IMR-90 (cell line): ENCODE measurements around the gene BLVRB. TPM values are rescaled to one million over a fixed set of nuclear protein-coding genes. Genes with fewer than 3 reads are reported as not detected.

Experiments
- ATAC-seq: fragments of 200-7000 bp; cut with Tn5 transposase; 2 replicates; pipeline ENCODE4 v1.9.1; 2020; ENCODE audit warnings: low read depth, mild to moderate bottlenecking, moderate library complexity
- BruUV-seq: library from RNA; stranded (reverse); fragments of 400-500 nt; replicated peaks from 2 replicates; lab custom pipeline; 2021; lab: Mats Ljungman, UMichigan
- CTCF ChIA-PET: fragments of 300-600 bp; formaldehyde crosslinking; extraction: SDS; loops from one replicate; lab custom pipeline; 2021; ENCODE audit warnings: antibody characterized with exemption; lab: Yijun Ruan, JAX
- POLR2A ChIA-PET: fragments of 300-600 bp; sonication (Branson Sonifier 250); formaldehyde crosslinking; loops from one replicate; lab custom pipeline; 2022; ENCODE audit warnings: antibody characterized with exemption; ENCODE audit not compliant: unreplicated experiment; lab: Charles Lee
- DNase-seq: peaks from one replicate; pipeline ENCODE4 v3.0.0; 2013
- H2AFZ ChIP-seq: replicated peaks from 2 replicates; pipeline ENCODE3; 2013; ENCODE audit warnings: low read length, mild to moderate bottlenecking; ENCODE audit not compliant: poor library complexity
- H2AK5ac ChIP-seq: 2 replicates; pipeline ENCODE4 v1.6.1; 2013; ENCODE audit warnings: low read depth, low read length, inconsistent platforms
- H2AK9ac ChIP-seq: replicated peaks from 2 replicates; pipeline ENCODE3; 2013; ENCODE audit warnings: mild to moderate bottlenecking, low read depth, low read length, moderate library complexity; ENCODE audit not compliant: poor library complexity
- H2BK120ac ChIP-seq: 2 replicates; pipeline ENCODE4 v1.6.1; 2013; ENCODE audit warnings: low read depth, low read length, inconsistent platforms
- H2BK15ac ChIP-seq: 3 replicates; pipeline ENCODE4 v1.6.1; 2013; ENCODE audit warnings: low read depth, low read length, inconsistent platforms
- H2BK20ac ChIP-seq: 2 replicates; pipeline ENCODE4 v1.6.1; 2013; ENCODE audit warnings: low read depth, mild to moderate bottlenecking, inconsistent platforms, low read length, moderate library complexity
- H2BK5ac ChIP-seq: 2 replicates; pipeline ENCODE4 v1.6.1; 2013; ENCODE audit warnings: mild to moderate bottlenecking, low read depth, low read length, inconsistent platforms; ENCODE audit not compliant: poor library complexity, severe bottlenecking
- H3K14ac ChIP-seq: replicated peaks from 2 replicates; pipeline ENCODE4 v1.6.1; 2013; ENCODE audit warnings: low read depth, low read length, inconsistent platforms
- H3K18ac ChIP-seq: 2 replicates; pipeline ENCODE4 v1.6.1; 2013; ENCODE audit warnings: low read depth, low read length, control low read depth
- H3K23ac ChIP-seq: 2 replicates; pipeline ENCODE4 v1.6.1; 2013; ENCODE audit warnings: low read depth, low read length, inconsistent platforms
- H3K27ac ChIP-seq: 2 replicates; pipeline ENCODE4 v1.5.1; 2013; ENCODE audit warnings: mild to moderate bottlenecking, control low read depth, low read length; ENCODE audit not compliant: insufficient read depth
- H3K27me3 ChIP-seq: 2 replicates; pipeline ENCODE4 v1.6.1; 2013; ENCODE audit warnings: low read length; ENCODE audit not compliant: control insufficient read depth, insufficient read depth
- H3K36me3 ChIP-seq: 2 replicates; pipeline ENCODE4 v1.6.1; 2013; ENCODE audit warnings: low read length, mixed read lengths; ENCODE audit not compliant: control insufficient read depth, insufficient read depth
- H3K4ac ChIP-seq: 2 replicates; pipeline ENCODE4 v1.6.1; 2013; ENCODE audit warnings: low read depth, low read length, inconsistent platforms
- H3K4me1 ChIP-seq: 2 replicates; pipeline ENCODE4 v1.6.1; 2013; ENCODE audit warnings: low read length, mixed read lengths; ENCODE audit not compliant: control insufficient read depth, insufficient read depth
- H3K4me2 ChIP-seq: 2 replicates; pipeline ENCODE4 v1.6.1; 2013; ENCODE audit warnings: low read depth, mild to moderate bottlenecking, control low read depth, low read length, moderate library complexity
- H3K4me3 ChIP-seq: 2 replicates; pipeline ENCODE4 v1.5.1; 2013; ENCODE audit warnings: low read depth, mild to moderate bottlenecking, control low read depth, low read length, moderate library complexity; ENCODE audit not compliant: insufficient read depth
- H3K56ac ChIP-seq: 2 replicates; pipeline ENCODE4 v1.6.1; 2013; ENCODE audit warnings: low read length, inconsistent platforms; ENCODE audit not compliant: insufficient read depth; ENCODE audit errors: extremely low read depth
- H3K79me1 ChIP-seq, 2 experiments: 2 replicates each; pipeline ENCODE4 v1.6.1; 2013; ENCODE audit warnings: low read length in 2 of 2, inconsistent platforms in 1 of 2, low read depth in 1 of 2
- H3K9ac ChIP-seq: 2 replicates; pipeline ENCODE4 v1.6.1; 2013; ENCODE audit warnings: low read depth, low read length, control low read depth
- H3K9me1 ChIP-seq: 2 replicates; pipeline ENCODE4 v1.6.1; 2013; ENCODE audit warnings: low read length, inconsistent platforms; ENCODE audit not compliant: insufficient read depth
- H3K9me3 ChIP-seq: 2 replicates; pipeline ENCODE4 v1.6.1; 2013; ENCODE audit warnings: low read length; ENCODE audit not compliant: control insufficient read depth, insufficient read depth
- H4K20me1 ChIP-seq: 2 replicates; pipeline ENCODE4 v1.6.1; 2013; ENCODE audit warnings: low read length, inconsistent platforms; ENCODE audit not compliant: insufficient read depth
- H4K5ac ChIP-seq: 2 replicates; pipeline ENCODE4 v1.6.1; 2013; ENCODE audit warnings: mild to moderate bottlenecking, low read depth, low read length, control low read depth
- H4K8ac ChIP-seq, 2 experiments: 2 replicates each; pipeline ENCODE4 v1.6.1; 2013; ENCODE audit warnings: low read depth in 2 of 2, low read length in 2 of 2, control low read depth in 1 of 2, inconsistent platforms in 1 of 2
- H4K91ac ChIP-seq: 2 replicates; pipeline ENCODE4 v1.6.1; 2013; ENCODE audit warnings: low read depth, low read length, inconsistent platforms; ENCODE audit not compliant: insufficient read depth
- CEBPB ChIP-seq: IDR thresholded peaks from 2 replicates; pipeline ENCODE4 v1.6.1; 2012; ENCODE audit warnings: low read depth, low read length, improper control_type of control experiment
- CHD1 ChIP-seq: IDR thresholded peaks from 2 replicates; pipeline ENCODE4 v1.6.1; 2012; ENCODE audit warnings: low read depth, low read length, improper control_type of control experiment
- ELK1 ChIP-seq: fragments of 150-350 bp; IDR thresholded peaks from 2 replicates; pipeline ENCODE4 v1.6.1; 2016; ENCODE audit warnings: low read depth, mild to moderate bottlenecking, low read length, moderate library complexity, borderline replicate concordance
- MAFK ChIP-seq: IDR thresholded peaks from 2 replicates; pipeline ENCODE4 v1.6.1; 2012; ENCODE audit warnings: low read depth, low read length, improper control_type of control experiment
- MAZ ChIP-seq: IDR thresholded peaks from 2 replicates; pipeline ENCODE4 v1.6.1; 2012; ENCODE audit warnings: low read depth, mild to moderate bottlenecking, low read length, improper control_type of control experiment, moderate library complexity, borderline replicate concordance
- MXI1 ChIP-seq: IDR thresholded peaks from 2 replicates; pipeline ENCODE4 v1.6.1; 2012; ENCODE audit warnings: low read depth, mild to moderate bottlenecking, low read length, moderate library complexity, borderline replicate concordance
- NFE2L2 ChIP-seq: fragments of 150-350 bp; IDR thresholded peaks from 2 replicates; pipeline ENCODE4 v1.6.1; 2016; ENCODE audit warnings: low read depth, mild to moderate bottlenecking, low read length
- POLR2A ChIP-seq: IDR thresholded peaks from 2 replicates; pipeline ENCODE4 v1.6.1; 2012; ENCODE audit warnings: mild to moderate bottlenecking, low read depth, low read length
- RCOR1 ChIP-seq: IDR thresholded peaks from 2 replicates; pipeline ENCODE4 v1.6.1; 2012; ENCODE audit warnings: mild to moderate bottlenecking, low read length, improper control_type of control experiment; ENCODE audit not compliant: insufficient replicate concordance
- RFX5 ChIP-seq: IDR thresholded peaks from 2 replicates; pipeline ENCODE4 v1.8.0; 2012; ENCODE audit warnings: low read depth, mild to moderate bottlenecking, low read length, moderate library complexity
- WGBS, 2 experiments: methylation state at CpG; one replicate each; pipeline versions ENCODE4 v1.1.5 to v1.1.7; 2013; ENCODE audit warnings: missing lambda C conversion rate in 2 of 2; ENCODE audit not compliant: insufficient read length in 1 of 2; ENCODE audit errors: extremely low coverage in 2 of 2; 5-methylcytosine and 5-hydroxymethylcytosine counted together
- dilution Hi-C: fragments of 300-500 bp; cut with HindIII; formaldehyde crosslinking; loops from one replicate; pipeline ENCODE4 v1.14.3; 2018; ENCODE audit warnings: low sequenced_read_pairs; ENCODE audit not compliant: unreplicated experiment
- in situ Hi-C: fragments of 300-500 bp; cut with MboI; formaldehyde crosslinking; loops from 3 replicates; pipeline ENCODE4 v1.14.3; 2019; ENCODE audit warnings: low sequenced_read_pairs, inconsistent platforms, mixed read lengths
- intact Hi-C: fragments of 100-400 bp; cut with micrococcal nuclease; formaldehyde crosslinking; loops from 2 replicates; pipeline ENCODE4 v1.10.0; 2022
- polyA plus RNA-seq, 3 experiments: library from polyadenylated mRNA; depleted of rRNA; stranded (reverse); fragments of >200 nt; gene quantifications; 2 replicates each; pipeline ENCODE4 v1.2.3, GENCODE V29; 2012; ENCODE audit warnings: low replicate concordance in 1 of 3
- total RNA-seq: library from RNA; depleted of rRNA; stranded (reverse); fragments of >200 nt; gene quantifications from 2 replicates; pipeline ENCODE4 v1.2.3, GENCODE V29; 2012

Gene BLVRB
- total and polyA plus RNA-seq, 2 of the 4 experiments (the other 2 are of a cell fraction), result 65.2 to 102 TPM

- DNase-seq, result no peak
- Histone ChIP-seq H4K91ac (no peak overlapping the region), H3K4me2 (no peak overlapping the region), H2BK15ac (no peak overlapping the region), H2AK5ac (no peak overlapping the region), H3K27ac (no peak overlapping the region), H3K4ac (no peak overlapping the region), H3K79me1 (no peaks in the 10 kb centered on the region), H2BK20ac (no peak overlapping the region), H2BK5ac (no peak overlapping the region), H2AK9ac (no peak overlapping the region), H3K56ac (no peak overlapping the region), H3K18ac (no peak overlapping the region), H2AFZ (no peak overlapping the region), H3K23ac (no peak overlapping the region), H3K14ac (no peak overlapping the region), H4K8ac (no peak overlapping the region), H2BK120ac (no peak overlapping the region), H4K20me1 (no peaks in the 10 kb centered on the region), H3K4me3 (no peak overlapping the region), H3K9me3 (no peaks in the 10 kb centered on the region), H3K36me3 (no peaks in the 10 kb centered on the region), H3K27me3 (peaks cover 42% of the 10 kb centered on the region), H4K5ac (no peak overlapping the region), H3K4me1 (no peaks in the 10 kb centered on the region), H3K9ac (no peak overlapping the region), H3K9me1 (no peaks in the 10 kb centered on the region; the same call in 1 of the 2 replicates)
- in situ Hi-C loops, result loop anchor here (25.0 kb wide), 2 partner anchors 196 to 371 kb away; no protein-coding TSS in a partner anchor
- POLR2A ChIA-PET, result no interaction called here
- intact Hi-C loops, result no loop called here
- WGBS, 2 experiments, result no CpG with 5 or more reads among the region's 8 CpGs
- no TSS peak for BruUV-seq
- no peak for TF ChIP-seq NFE2L2
- TF ChIP-seq RFX5, result no peak
- no peak for TF ChIP-seq POLR2A
- no peak for TF ChIP-seq RCOR1
- no peak for TF ChIP-seq CEBPB
- TF ChIP-seq ELK1, result no peak
- TF ChIP-seq MXI1, result no peak
- TF ChIP-seq CHD1, result no peak
- no peak for TF ChIP-seq MAFK
- TF ChIP-seq MAZ, result no peak
- dilution Hi-C loops, result no loop called here
- ATAC-seq, result no peak
- CTCF ChIA-PET, result interaction anchor here (1.6 to 2.4 kb wide), 2 partner anchors 15 to 21 kb away, joined by 3 to 7 read pairs; no protein-coding TSS in a partner anchor
Observed at GRCh38 chr19:40508739-40509260, 43.3 kb upstream of the BLVRB start.
